Activated T-cell treated with anti-CD3 and anti-CD28 coated beads for 48 hours (primary cell): ENCODE data around the gene DYRK3.
"Not testable (repeated sequence)": the region's sequence is repeated elsewhere in the genome, so short reads cannot be mapped to it uniquely, and the experiment has no call there.

Experiments used
- DNase-seq: peaks from one replicate; pipeline ENCODE4 v3.0.0-alpha.2; 2020; ENCODE audit warnings: low read depth

The DYRK3 gene

DNA sequence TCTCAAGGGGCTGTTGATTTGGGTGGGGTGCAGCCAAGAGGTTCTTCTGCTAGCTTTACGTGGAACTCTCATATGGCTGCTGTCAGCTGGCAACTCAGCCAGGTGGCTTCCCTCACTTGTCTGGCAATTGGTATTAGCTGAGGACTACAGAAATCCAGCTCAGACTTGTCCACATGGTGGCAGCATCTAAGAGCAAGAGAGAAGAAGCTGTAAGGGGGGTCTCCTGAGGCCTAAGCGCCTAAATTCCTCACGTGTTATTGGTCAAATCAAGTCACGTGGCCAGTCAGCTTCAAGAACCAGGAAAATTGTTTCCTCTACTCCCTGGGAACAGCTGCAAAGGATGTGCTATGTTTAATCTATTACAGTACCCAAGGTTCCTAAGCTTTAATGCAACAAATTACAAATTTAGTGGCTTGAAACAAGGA lies 4.2 kb upstream of the DYRK3 start:
- DNase-seq, result no peak

DNA sequence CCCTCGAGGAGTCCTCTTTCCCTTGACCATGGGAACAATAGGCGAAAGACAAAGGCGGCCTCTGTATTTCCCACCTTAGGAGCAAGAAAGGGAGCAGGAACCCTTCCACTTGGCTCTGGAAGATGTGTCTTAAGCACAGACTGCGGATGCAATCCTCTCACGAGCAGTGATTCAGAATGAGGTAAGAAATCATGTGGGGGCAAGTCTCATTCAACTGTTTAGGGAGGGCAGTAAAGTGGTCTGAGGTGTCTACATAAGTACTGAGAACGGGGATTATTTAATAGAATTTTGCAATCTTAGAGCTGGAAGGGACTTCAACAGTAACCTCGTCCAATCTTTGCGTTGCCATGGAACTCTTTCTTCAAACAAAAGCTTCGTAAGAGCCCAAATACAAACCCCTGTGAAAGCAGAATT lies 1.6 kb upstream of the DYRK3 start:
- no peak for DNase-seq

DNA sequence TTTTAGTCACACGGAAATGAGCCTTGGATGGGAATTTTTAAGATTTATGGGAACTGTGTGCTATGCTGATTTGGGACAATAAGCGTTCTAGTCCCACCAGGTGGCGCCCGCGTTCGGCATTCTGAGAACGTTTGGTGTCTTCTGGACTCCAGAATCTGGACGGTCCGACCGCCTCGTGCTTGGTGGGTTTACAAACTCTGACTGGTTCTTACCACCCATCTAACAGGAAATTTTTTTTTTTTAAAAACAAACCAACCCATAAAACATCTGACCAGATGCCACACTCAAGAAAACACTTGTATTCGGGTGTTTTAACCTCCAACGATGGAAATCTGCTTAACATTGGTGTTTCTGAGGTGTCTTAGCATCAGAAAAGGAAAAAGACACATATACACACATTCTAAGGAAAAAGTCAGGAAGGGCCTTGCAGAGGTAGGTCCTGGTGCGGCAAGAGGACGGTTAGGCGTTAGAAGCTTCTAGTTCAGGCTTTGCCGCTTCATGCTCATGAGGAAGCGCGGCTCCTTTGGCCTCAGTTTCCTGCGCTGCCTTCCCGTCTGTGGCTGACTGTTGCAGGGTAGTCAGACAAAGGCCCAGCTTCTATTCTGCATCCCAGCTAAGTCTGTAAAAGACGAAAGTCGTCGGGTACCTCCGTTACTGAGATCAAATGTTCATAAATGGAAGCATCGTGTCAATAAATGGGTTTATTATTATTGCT lies 814 bp upstream of the DYRK3 start:
- DNase-seq, result peak; percentile 57

DNA sequence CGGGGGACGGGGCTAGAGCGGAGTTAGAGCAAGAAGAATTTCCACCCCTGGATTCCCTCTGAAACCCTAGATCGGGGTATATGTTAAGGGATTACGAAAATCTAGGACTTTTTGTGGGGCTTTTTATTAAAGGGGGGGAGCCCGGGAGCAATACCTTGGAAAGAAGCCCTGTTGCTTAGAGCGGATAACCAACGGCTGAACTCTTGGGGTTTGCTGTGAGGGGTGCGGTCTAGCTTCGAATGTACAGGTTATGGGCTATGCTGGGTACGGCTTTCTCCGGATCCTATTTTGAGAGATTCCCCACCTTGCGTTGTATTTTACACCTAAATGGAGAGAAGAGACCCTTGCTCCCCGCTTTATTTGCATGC lies 626 bp downstream of the DYRK3 start:
- no peak for DNase-seq

DNA sequence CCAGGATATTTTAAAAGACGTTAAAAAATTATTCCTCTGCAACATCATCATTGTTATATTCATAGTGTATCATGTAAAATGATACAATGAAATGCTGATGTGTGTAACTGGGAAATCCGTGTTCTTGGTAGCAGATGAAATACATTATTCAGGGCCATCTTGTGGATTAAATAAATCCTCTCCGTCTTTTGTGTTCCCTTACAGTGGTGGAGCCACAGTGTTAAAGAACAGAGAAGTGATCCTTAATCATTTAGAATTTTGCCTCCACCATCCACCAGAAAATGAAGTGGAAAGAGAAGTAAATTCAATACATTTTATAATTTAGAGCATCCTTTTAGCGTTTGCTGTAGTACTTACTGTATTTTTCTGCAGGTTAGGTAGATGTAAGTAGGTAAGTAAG lies 1.3 kb downstream of the DYRK3 start:
- no peak for DNase-seq

DNA sequence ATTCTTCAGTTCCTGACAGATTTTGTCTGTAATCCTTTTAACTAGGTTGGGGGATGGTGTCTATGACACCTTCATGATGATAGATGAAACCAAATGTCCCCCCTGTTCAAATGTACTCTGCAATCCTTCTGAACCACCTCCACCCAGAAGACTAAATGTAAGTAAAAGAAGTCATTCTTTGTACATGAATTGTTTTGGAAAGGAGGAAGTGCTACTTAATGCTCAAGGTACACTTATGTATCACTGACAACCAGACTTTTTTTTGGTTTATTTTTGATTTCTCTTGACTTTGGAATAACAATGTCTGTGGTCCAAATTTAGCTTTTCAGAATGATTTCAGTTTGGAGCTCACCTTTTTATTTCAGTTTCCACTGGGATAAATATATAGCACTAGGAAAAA lies 2.3 kb downstream of the DYRK3 start:
- DNase-seq, result no peak

DNA sequence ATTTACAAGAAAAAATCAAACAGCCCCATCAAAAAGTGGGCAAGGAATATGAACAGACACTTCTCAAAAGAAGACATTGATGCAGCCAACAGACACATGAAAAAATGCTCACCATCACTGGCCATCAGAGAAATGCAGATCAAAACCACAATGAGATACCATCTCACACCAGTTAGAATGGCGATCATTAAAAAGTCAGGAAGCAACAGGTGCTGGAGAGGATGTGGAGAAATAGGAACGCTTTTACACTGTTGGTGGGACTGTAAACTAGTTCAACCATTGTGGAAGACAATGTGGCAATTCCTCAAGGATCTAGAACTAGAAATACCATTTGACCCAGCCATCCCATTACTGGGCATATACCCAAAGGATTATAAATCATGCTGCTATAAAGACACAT lies 6.7 kb downstream of the DYRK3 start:
- not testable (repeated sequence) for DNase-seq

DNA sequence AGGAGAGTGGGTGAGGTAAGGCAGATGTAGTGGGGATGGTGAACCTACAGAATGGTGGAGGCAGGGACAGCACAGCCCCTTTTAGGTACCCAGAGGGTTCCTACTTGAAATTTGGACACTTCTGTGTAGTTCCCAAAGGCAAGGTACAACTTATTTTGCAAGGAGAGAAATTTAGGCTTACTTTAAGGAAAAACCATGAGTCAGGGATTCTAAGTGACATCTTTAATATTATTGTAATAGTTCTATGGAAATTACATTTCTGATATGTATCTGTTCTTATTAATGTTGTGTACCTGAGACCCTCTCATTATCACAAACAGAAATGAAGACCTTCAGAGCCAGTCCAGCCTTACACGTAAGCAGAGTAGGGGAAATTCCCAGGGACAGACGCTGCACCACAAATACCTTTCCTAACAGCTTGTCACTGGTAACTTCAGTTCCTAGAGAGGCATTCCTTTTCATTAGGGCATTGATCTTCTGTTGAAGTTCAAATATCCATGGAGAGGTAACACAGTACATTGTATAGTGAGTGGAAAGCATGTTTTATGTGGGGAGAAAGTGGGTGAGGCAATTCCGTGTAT lies 7.9 kb downstream of the DYRK3 start:
- DNase-seq, result no peak

DNA sequence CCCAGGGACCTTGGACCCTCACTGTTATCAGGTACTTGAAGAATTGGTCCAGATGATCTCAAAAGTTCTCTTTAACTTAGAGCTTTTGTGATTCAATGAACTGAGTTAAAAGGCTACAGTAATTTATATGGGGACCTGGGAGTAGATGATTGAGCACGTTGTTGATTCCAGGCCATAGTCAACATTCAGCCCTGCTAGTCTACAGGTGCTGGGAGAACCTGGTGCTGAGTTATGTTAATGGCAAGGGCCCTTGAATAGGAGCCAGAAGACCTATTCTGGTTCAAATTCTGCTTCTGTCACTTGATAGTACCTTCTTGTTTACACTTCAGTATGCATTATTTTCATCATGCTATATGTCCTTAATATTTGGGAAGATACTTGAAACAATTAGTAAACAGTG lies 11.2 kb downstream of the DYRK3 start:
- DNase-seq, result no peak

DNA sequence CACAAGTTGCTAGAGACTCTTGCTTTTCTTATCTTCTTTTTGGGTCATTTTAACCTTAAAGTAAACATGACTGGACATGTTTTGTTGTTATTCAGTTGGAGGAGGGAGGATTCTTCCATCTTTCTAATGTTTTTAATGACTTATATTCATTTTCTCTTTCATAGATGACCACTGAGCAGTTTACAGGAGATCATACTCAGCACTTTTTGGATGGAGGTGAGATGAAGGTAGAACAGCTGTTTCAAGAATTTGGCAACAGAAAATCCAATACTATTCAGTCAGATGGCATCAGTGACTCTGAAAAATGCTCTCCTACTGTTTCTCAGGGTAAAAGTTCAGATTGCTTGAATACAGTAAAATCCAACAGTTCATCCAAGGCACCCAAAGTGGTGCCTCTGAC lies 11.9 kb downstream of the DYRK3 start:
- DNase-seq, result no peak

DNA sequence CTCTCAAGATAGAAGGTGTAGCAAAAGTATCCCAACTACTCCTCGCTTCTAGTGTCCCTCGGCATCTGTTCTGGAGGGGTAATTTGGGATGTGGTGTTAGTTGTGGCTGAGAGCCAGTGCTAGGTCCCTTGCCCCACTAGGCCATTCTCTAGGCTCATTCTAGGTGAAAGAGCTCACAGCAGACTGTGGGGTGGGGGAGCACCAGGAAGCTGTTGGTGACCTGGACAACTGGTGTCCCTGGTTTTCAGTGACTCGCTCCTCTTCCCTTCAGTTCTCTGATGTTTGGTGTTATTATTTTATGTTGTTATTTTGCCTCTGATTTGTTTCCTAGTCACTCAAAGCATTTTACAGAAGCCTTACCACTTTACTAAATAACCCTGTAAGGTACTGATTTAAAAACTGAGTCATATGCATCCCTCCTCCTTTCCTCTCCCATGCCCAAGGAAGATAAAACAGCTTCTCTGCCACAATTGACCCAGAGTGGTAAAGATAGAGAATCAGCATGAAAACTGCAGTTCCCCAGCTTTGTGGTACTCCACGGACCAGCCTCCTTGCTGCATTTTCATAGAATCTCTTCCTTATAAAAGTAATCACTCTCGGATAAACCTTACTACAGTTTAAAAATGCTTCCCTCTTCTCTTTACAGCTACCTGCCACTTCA lies 14.1 kb downstream of the DYRK3 start:
- DNase-seq, result no peak

DNA sequence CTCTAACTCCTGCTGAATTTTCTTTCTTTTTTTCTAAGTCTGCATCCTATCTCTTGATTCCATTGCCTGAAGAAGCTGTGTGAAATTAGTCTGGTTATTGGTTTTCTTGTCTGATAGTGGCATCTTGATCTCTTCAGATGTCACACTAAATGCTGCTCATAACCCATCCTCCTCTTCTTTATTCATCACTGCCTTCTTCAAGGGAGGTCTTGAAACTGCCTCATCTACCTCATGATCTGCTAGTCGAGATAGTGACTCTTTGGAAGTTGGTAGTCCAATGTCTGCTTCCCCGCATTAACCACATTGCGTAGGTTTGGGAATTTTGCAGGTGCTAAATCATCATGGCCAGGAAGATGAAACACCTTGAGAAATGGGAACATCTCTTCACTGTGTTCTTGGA lies 15.7 kb downstream of the DYRK3 start:
- no peak for DNase-seq

DNA sequence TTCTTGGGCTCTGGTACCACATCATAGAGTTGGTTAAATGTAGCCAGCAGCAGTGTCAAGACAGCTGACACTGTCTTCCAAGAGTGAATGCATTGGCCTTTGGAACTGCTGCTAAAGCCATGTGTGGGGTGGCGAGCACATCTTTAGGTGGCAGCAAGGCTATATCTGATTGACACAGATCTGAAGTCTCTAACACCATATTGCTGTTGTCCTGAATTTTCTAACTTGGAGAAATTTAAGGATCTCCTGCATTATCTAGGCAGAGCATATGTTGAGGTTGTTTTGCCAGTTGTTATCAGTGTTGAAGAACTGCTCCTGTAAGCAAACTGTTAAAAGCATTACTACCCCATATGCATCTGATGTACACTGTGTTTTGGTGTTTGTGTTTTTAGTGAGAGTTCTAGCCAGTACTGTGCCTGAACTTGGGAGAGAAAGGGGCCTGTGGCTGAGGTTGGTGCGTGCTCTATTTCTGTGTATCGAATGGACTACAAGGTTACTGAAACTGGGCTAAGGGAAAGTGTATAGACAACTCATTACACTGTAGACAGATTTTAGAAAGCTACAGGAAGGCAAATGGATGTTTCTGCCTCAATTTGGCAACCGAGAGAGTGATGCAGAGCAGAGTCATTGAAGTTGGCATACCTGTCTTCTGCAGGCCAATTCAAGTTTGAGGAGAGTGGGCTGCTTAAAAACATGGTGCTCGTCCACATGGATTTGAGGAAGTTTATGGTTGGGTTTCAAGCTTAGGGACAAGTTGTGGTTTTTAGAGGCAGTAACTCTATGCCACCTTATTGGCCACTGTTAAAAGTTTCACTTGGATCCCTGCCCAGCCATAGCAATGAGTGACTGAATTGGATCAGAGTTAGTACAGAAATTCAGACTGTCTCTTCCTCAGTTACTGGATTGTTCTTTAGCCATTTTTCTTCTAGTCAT lies 16.9 kb downstream of the DYRK3 start:
- DNase-seq, result no peak

DNA sequence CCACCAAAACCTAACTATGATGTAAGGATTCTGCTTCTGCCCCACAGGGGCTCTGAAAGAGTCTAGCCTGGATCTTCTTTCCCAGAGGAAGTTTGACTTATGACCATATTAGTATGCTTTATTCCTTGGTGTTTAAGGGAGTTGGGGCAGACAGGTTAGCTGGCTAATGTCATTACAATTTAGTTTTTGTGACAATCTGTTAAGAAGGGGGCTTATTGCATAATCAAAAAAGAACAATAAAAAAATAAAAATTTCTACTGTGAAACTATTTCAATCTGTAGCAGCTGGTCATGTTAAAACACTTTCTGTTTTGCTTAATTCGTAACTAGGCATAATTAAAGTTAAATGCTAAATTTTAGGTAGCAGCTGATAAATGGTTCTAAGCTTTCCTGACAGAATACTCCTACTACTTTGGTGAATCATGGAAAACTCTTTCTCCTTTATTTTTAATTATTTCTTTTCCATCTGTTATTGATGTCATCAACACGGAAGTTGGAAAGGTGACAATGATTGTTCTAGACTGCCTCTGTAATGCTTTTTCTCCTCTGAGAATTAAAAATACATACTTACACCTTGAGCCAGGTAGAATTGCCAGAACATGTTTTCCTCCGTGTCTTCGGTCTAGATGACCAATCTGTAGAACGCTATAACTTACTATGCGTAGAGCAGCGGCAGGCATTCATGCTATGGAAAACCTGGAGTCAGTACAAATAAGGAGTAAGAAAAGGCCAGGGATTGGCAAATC lies 18.6 kb downstream of the DYRK3 start:
- no peak for DNase-seq

DNA sequence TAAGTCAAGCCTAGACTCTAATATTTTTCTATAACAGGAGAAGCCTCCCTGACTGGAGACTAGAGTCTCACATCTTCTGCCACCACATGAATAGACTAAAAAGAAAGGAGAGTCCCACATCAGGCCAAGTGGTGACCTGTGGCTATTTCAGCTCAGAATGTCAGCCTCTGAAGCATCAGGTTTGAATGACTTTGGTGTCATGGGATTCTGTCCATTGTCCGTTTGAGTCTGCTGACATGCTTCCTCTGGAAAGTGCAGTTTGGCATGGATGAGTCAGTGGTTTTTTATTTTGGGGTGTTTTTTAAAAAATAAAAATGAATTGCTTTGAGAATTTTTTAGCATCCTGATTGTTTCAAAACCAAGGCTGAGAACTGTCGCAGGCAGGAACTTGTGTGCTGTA lies 19.5 kb downstream of the DYRK3 start:
- DNase-seq, result no peak

DNA sequence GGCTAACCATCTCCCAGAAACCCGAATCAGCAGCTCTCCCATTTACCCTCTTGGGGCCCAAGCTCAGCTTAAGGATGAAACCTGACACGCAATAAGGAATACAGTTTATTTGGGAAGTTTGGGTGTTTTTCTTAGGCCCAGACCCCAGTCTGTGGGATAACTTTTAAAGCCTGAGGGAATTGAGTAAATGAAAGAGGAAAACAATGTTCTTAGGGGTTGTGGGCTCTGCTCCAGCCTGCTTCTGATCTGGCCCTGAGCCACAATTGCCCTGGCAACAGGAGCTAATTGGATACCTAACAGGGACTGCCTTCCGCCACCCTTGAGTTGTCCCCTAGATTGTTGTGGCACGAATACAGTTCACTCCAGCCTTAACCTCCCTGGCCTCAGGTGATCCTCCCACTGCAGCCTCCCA lies 20.1 kb downstream of the DYRK3 start:
- no peak for DNase-seq

DNA sequence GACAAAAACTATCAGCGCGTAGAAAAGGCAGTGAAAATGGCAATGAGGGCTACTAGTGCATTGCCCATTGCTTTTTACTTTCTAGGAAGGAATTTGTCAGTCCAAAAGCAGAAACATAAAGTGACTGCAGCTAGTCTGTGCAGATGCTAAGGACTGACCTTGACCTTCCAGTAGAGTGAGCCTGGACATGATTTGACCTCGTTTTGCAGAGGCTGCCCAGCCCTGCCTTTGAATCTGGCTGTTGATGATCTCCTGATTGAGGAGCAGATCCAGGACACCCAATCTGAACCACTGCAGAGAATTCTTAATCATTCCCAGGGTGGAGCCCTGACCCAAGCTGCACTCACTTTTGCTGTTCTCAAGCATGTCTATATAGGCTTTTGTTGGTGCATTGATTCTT lies 21.6 kb downstream of the DYRK3 start:
- DNase-seq, result no peak

DNA sequence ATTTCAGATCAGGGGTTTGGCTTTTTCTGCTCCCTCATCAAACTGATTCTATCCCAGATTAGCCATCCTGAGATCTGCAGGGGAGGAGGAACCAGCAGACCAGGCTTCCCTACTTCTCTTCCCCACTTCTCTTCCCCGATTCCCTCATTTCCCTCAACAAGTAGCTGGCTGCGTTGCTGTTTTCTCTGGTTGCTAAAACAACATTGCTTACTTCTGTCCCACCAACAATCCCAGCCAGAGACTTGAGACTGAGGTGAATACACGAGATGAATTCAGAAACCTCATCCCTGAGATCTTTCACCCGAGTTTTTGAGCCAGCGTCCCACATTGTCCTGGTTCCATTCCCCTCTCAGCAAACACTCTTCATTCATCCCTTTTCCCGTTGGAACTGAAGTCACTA lies 22.4 kb downstream of the DYRK3 start:
- no peak for DNase-seq

DNA sequence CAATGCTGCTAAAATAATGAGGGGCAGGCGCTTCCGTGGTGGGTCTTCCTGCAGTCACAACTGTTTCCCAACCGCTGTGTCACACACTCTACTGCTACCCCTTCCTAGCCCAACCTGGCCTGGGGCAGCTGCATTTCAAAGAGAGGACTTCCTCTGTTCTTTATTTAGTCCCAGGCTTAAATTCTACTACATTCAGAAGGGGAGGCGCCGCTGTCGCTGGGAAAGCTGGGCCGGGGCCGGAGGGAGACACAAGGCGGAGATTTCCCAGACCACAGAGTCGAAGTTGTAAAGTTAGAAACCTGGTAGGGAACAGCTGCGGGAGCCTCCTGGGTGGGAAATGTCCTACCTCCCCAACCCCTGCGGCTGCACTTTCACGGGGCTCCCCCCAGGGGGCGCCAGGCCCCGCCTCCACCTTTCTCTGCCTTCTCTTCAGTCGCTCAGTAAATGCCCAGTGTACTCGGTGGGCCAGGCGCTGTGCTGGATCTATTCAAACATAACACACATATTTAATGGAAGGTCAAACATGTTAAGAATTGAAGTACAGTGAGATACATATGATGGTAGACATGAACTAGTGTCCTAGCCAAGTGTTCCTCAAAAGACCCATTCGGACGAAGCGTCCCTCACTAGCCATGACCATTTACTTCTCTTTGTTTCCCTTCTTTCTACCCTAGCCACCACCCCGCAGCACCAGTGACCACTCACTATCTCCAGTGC lies 23.1 kb downstream of the DYRK3 start:
- peak; percentile 60 for DNase-seq

DNA sequence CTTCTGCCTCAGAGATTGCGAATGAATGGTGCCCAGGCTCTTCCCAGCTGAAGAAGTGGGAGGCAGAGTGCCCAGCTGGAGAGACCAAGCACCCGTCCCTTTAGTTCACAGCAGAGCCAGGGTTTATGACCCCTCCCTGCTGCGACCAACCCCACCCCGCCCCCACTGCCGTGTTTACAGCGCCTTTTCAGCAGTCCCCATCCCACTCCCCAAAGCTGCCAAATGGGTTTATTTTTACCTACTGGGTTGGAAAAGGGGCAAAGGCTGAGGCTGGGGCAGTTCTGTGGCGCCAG lies 23.6 kb downstream of the DYRK3 start:
- no peak for DNase-seq

DNA sequence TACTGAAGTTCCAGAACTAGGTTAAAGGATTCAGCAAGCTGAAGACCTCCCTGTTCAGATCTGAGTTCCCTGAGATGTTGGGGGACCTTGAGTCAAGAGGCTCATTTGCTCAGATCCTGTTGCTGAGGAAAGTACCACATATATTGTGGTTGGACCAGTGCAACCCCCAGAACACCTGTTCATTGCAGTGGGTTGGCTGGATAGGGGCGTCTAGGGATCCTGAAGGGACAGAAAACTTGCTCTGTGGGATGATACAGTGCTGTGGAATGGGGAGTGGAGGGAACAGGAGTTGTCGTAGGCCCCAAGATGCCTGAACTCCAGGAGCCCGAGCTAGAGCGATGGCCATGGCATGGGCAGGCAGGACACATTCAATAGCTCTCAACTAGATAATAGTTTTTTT lies 24.8 kb downstream of the DYRK3 start:
- no peak for DNase-seq
